ENCODE measurements around the gene POU3F1.

POU3F1 gene

DNA sequence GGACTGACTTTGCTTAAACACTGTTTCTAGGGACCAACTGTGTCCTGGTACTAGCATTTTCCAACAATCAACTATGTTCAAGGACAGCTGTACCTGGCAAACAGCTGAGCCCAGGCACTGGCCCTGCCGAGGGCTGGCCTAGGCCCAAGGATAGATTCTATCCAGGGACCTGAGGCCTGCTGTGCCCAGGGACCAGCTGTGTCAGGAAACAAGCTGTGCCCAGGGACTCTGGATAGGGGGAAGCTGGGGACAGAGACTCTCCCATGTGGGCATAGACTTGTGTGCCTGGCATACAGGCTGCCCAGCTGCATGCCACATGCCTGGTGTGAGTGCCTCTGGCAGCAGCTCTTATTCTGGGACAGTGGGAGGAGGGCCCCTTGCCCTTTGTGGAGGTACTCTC, 38.1 kb upstream of the POU3F1 start:
- Histone ChIP-seq H3K9ac (ENCODE audit: low read length) (no peak overlapping the region), H3K79me2 (ENCODE audit: low read length) (peaks cover 98% of the 10 kb centered on the region), H3K27me3 (ENCODE audit: low read depth, low read length) (no peaks in the 10 kb centered on the region), H3K4me2 (ENCODE audit: low read length) (no peak overlapping the region), H3K4me3 (ENCODE audit: low read length) (no peak overlapping the region), H3K9me3 (ENCODE audit: insufficient read depth, low read length) (no peaks in the 10 kb centered on the region), H3K36me3 (replicated peaks; ENCODE audit: low read depth, low read length) (peaks cover 6% of the 10 kb centered on the region), H2AFZ (ENCODE audit: low read depth, low read length) (no peak overlapping the region), H3K4me1 (ENCODE audit: low read length) (peaks cover 50% of the 10 kb centered on the region), H4K20me1 (ENCODE audit: insufficient read depth, low read length) (peaks cover 86% of the 10 kb centered on the region), H3K27ac (ENCODE audit: low read length) (no peak overlapping the region)
- TF ChIP-seq EZH2phosphoT487 (IDR thresholded peaks at IDR 0.05; ENCODE audit: low read depth) = no peak
- TF ChIP-seq, protein P1, sequence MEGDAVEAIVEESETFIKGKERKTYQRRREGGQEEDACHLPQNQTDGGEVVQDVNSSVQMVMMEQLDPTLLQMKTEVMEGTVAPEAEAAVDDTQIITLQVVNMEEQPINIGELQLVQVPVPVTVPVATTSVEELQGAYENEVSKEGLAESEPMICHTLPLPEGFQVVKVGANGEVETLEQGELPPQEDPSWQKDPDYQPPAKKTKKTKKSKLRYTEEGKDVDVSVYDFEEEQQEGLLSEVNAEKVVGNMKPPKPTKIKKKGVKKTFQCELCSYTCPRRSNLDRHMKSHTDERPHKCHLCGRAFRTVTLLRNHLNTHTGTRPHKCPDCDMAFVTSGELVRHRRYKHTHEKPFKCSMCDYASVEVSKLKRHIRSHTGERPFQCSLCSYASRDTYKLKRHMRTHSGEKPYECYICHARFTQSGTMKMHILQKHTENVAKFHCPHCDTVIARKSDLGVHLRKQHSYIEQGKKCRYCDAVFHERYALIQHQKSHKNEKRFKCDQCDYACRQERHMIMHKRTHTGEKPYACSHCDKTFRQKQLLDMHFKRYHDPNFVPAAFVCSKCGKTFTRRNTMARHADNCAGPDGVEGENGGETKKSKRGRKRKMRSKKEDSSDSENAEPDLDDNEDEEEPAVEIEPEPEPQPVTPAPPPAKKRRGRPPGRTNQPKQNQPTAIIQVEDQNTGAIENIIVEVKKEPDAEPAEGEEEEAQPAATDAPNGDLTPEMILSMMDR (IDR thresholded peaks at IDR 0.05; ENCODE audit: low read depth, low read length) = no peak

DNA sequence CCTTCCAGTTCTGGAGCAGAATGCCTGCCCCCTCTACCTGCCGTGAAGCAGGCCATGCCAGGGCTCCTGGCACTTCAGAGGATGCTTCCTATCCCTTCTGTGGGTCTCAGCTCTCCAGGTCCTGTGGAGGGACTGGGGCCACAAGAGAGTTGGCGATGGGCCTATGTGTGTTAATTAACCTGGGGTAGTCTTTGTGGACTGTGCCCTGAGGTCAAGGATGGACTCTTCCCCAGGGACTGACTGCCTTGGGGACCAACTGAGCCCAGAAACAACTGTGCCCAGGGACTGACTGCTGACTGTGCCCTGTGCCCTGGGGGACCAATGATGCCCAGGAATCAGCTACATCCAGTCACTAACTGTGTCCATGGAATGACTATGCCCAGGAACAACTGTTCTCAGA, 37.5 kb upstream of the POU3F1 start:
- H2AFZ ChIP-seq (ENCODE audit: low read depth, low read length) = no peak overlapping the region
- peaks cover 7% of the 10 kb centered on the region for H3K36me3 ChIP-seq (replicated peaks; ENCODE audit: low read depth, low read length)
- H3K4me3 ChIP-seq (ENCODE audit: low read length) = no peak overlapping the region
- no peak overlapping the region for H3K4me2 ChIP-seq (ENCODE audit: low read length)
- H3K27me3 ChIP-seq (ENCODE audit: low read depth, low read length) = no peaks in the 10 kb centered on the region
- H3K27ac ChIP-seq (ENCODE audit: low read length) = no peak overlapping the region
- no peak for TF ChIP-seq EZH2phosphoT487 (IDR thresholded peaks at IDR 0.05; ENCODE audit: low read depth)
- TF ChIP-seq, protein P1 (IDR thresholded peaks at IDR 0.05; ENCODE audit: low read depth, low read length) = no peak
- H3K4me1 ChIP-seq (ENCODE audit: low read length) = peaks cover 50% of the 10 kb centered on the region
- peaks cover 84% of the 10 kb centered on the region for H4K20me1 ChIP-seq (ENCODE audit: insufficient read depth, low read length)
- H3K9me3 ChIP-seq (ENCODE audit: insufficient read depth, low read length) = no peaks in the 10 kb centered on the region
- H3K79me2 ChIP-seq (ENCODE audit: low read length) = peaks cover 98% of the 10 kb centered on the region
- no peak overlapping the region for H3K9ac ChIP-seq (ENCODE audit: low read length)

DNA sequence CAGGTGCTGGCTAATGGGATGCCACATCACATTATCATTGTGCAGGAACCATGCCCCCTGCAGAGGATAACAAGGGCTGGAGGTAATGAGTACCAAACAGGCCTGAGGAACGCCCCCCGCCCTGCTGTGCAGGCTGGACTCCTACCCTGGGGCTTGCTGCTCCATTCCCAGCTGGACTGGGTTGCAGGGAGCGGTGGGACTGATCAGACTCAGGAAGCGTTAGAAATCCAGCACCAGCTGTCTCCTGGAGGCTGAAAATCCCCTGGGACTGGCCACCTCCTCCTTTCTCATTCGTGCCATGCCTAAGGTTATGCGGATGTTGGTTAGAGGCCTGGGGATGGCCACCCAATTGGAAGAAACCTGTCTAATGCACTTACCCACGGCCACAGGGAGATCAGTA, 36.9 kb upstream of the POU3F1 start:
- Histone ChIP-seq H3K27ac (ENCODE audit: low read length) (no peak overlapping the region), H3K9ac (ENCODE audit: low read length) (no peak overlapping the region), H4K20me1 (ENCODE audit: insufficient read depth, low read length) (peaks cover 84% of the 10 kb centered on the region), H3K9me3 (ENCODE audit: insufficient read depth, low read length) (no peaks in the 10 kb centered on the region), H3K36me3 (replicated peaks; ENCODE audit: low read depth, low read length) (peaks cover 9% of the 10 kb centered on the region), H3K4me2 (ENCODE audit: low read length) (no peak overlapping the region), H3K4me3 (ENCODE audit: low read length) (no peak overlapping the region), H3K79me2 (ENCODE audit: low read length) (peaks cover 98% of the 10 kb centered on the region), H3K4me1 (ENCODE audit: low read length) (peaks cover 44% of the 10 kb centered on the region), H2AFZ (ENCODE audit: low read depth, low read length) (no peak overlapping the region), H3K27me3 (ENCODE audit: low read depth, low read length) (no peaks in the 10 kb centered on the region)
- no peak for TF ChIP-seq EZH2phosphoT487 (IDR thresholded peaks at IDR 0.05; ENCODE audit: low read depth)
- TF ChIP-seq, protein P1 (IDR thresholded peaks at IDR 0.05; ENCODE audit: low read depth, low read length) = no peak

DNA sequence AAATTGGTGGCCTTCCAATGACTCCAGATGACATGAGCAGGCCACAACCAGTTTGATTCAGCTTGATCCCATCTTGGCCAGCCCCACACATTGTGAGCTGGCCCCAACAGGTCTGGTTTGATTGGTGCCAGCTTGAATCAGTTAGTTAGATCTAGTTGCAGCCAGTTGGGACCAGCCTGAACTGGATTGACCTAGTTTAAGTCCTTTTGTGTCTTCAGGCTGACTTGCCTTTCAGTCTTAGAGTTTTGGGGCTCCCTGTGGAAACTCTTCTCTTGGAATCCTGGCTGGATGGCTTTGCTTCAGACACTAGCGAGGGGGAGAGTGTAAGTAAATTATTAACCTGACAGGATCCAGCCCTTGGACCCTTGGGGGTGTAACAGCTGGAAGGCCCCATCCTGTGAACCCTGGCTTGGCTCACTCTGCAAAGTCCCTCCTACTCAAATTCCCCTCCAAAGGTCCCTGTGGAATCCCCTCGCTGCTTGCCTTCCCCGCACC, 36.2 kb upstream of the POU3F1 start:
- no peaks in the 10 kb centered on the region for H3K27me3 ChIP-seq (ENCODE audit: low read depth, low read length)
- peaks cover 12% of the 10 kb centered on the region for H3K36me3 ChIP-seq (replicated peaks; ENCODE audit: low read depth, low read length)
- H3K9me3 ChIP-seq (ENCODE audit: insufficient read depth, low read length) = no peaks in the 10 kb centered on the region
- no peak overlapping the region for H2AFZ ChIP-seq (ENCODE audit: low read depth, low read length)
- H3K27ac ChIP-seq (ENCODE audit: low read length) = no peak overlapping the region
- no peak overlapping the region for H3K4me3 ChIP-seq (ENCODE audit: low read length)
- peaks cover 80% of the 10 kb centered on the region for H4K20me1 ChIP-seq (ENCODE audit: insufficient read depth, low read length)
- peaks cover 37% of the 10 kb centered on the region for H3K4me1 ChIP-seq (ENCODE audit: low read length)
- no peak for TF ChIP-seq EZH2phosphoT487 (IDR thresholded peaks at IDR 0.05; ENCODE audit: low read depth)
- TF ChIP-seq, protein P1 (IDR thresholded peaks at IDR 0.05; ENCODE audit: low read depth, low read length) = no peak
- no peak overlapping the region for H3K9ac ChIP-seq (ENCODE audit: low read length)
- H3K79me2 ChIP-seq (ENCODE audit: low read length) = peaks cover 98% of the 10 kb centered on the region
- H3K4me2 ChIP-seq (ENCODE audit: low read length) = no peak overlapping the region

Measured in OCI-LY3 (cell line).